ENCODE results near the gene PRDM13. TPM values are rescaled to one million over a fixed set of nuclear protein-coding genes. Genes with fewer than 3 reads are reported as not detected.

Gene PRDM13
- total RNA-seq, 4 donors from 2014 or later = not detected

GRCh38 chr6:99605911-99606655, 550 bp upstream of the PRDM13 start:
- intact Hi-C loops (cut with DNase I) = loop anchor here (10.0 kb wide), 1 partner anchor 839 kb away; no protein-coding TSS in a partner anchor
- H3K4me1 ChIP-seq = peaks cover 30 to 60% (median 44%) of the 10 kb centered on the region in 4 donors
- no peak overlapping the region for H3K4me3 ChIP-seq
- TF ChIP-seq EP300 (IDR thresholded peaks at IDR 0.05) (no peak), POLR2AphosphoS5 (IDR thresholded peaks at IDR 0.05) (no peak), POLR2A (IDR thresholded peaks at IDR 0.05; ENCODE audit: low read depth) (no peak), CTCF (IDR thresholded peaks at IDR 0.05) (no peak)
- H3K27ac ChIP-seq (replicated peaks in 1 of 4) = no peak overlapping the region
- peaks cover 9 to 100% (median 88%) of the 10 kb centered on the region in 4 donors for H3K27me3 ChIP-seq
- 12% methylated on average over 16 of the region's 16 CpGs for WGBS
- no peaks in the 10 kb centered on the region for H3K9me3 ChIP-seq
- DNase-seq (ENCODE audit: extremely low spot score) = no peak
- no peaks in the 10 kb centered on the region for H3K36me3 ChIP-seq

- H3K27ac ChIP-seq (replicated peaks in 1 of 4) = no peak overlapping the region
- no peak overlapping the region for H3K4me3 ChIP-seq
- DNase-seq (ENCODE audit: extremely low spot score) = no peak
- peaks cover 9 to 100% (median 90%) of the 10 kb centered on the region in 4 donors for H3K27me3 ChIP-seq
- peaks cover 30 to 57% (median 43%) of the 10 kb centered on the region in 4 donors for H3K4me1 ChIP-seq
- H3K9me3 ChIP-seq = no peaks in the 10 kb centered on the region
- H3K36me3 ChIP-seq = no peaks in the 10 kb centered on the region
- 8% methylated on average over 21 of the region's 34 CpGs for WGBS
- intact Hi-C loops (cut with DNase I) = loop anchor here (10.0 kb wide), 1 partner anchor 837 kb away; no protein-coding TSS in a partner anchor
- TF ChIP-seq EP300 (IDR thresholded peaks at IDR 0.05) = no peak
- no peak for TF ChIP-seq POLR2AphosphoS5 (IDR thresholded peaks at IDR 0.05)
- no peak for TF ChIP-seq POLR2A (IDR thresholded peaks at IDR 0.05; ENCODE audit: low read depth)
- no peak for TF ChIP-seq CTCF (IDR thresholded peaks at IDR 0.05)
Measured at GRCh38 chr6:99607416-99608036, 893 bp downstream of the PRDM13 start.

- Histone ChIP-seq H3K4me3 (no peak overlapping the region), H3K27me3 (peaks cover 9 to 100% (median 90%) of the 10 kb centered on the region in 4 donors), H3K36me3 (no peaks in the 10 kb centered on the region), H3K27ac (replicated peaks in 1 of 4) (no peak overlapping the region), H3K9me3 (no peaks in the 10 kb centered on the region), H3K4me1 (peaks cover 28 to 57% (median 42%) of the 10 kb centered on the region in 4 donors)
- intact Hi-C loops (cut with DNase I) = loop anchor here (10.0 kb wide), 1 partner anchor 837 kb away; no protein-coding TSS in a partner anchor
- 4% methylated on average over 28 of the region's 29 CpGs for WGBS
- no peak for DNase-seq (ENCODE audit: extremely low spot score)
- no peak for TF ChIP-seq POLR2AphosphoS5 (IDR thresholded peaks at IDR 0.05)
- no peak for TF ChIP-seq POLR2A (IDR thresholded peaks at IDR 0.05; ENCODE audit: low read depth)
- no peak for TF ChIP-seq EP300 (IDR thresholded peaks at IDR 0.05)
- TF ChIP-seq CTCF (IDR thresholded peaks at IDR 0.05) = no peak
Measured at GRCh38 chr6:99608059-99608885, 1.6 kb downstream of the PRDM13 start.

- WGBS = 12% methylated on average over 23 of the region's 24 CpGs
- Histone ChIP-seq H3K9me3 (no peaks in the 10 kb centered on the region), H3K27me3 (peaks cover 9 to 100% (median 89%) of the 10 kb centered on the region in 4 donors), H3K27ac (replicated peaks in 1 of 4) (no peak overlapping the region), H3K36me3 (no peaks in the 10 kb centered on the region), H3K4me3 (no peak overlapping the region), H3K4me1 (peaks cover 28 to 57% (median 42%) of the 10 kb centered on the region in 4 donors)
- no peak for DNase-seq (ENCODE audit: extremely low spot score)
- intact Hi-C loops (cut with DNase I) = loop anchor here (10.0 kb wide), 1 partner anchor 836 kb away; no protein-coding TSS in a partner anchor
- TF ChIP-seq CTCF (IDR thresholded peaks at IDR 0.05) (no peak), EP300 (IDR thresholded peaks at IDR 0.05) (no peak), POLR2AphosphoS5 (IDR thresholded peaks at IDR 0.05) (no peak), POLR2A (IDR thresholded peaks at IDR 0.05; ENCODE audit: low read depth) (no peak)
Measured at GRCh38 chr6:99608886-99609482, 2.4 kb downstream of the PRDM13 start.
